Osteoblast (primary cell): ENCODE data around the gene PBX1. TPM values are rescaled to one million over a fixed set of nuclear protein-coding genes. Genes with fewer than 3 reads are reported as not detected.

Experiments used
- DNase-seq: peaks from one replicate; pipeline ENCODE4 v3.0.0; 2011; ENCODE audit warnings: low spot score, mixed read lengths; ENCODE audit not compliant: insufficient read length; ENCODE audit errors: missing footprints
- H2AFZ ChIP-seq: 2 replicates; pipeline ENCODE4 v1.6.0; 2011; ENCODE audit warnings: mild to moderate bottlenecking, low read length
- H3K27ac ChIP-seq: 2 replicates; pipeline ENCODE4 v1.5.1; 2011; ENCODE audit warnings: mild to moderate bottlenecking, low read depth, low read length, moderate library complexity
- H3K27me3 ChIP-seq: 2 replicates; pipeline ENCODE4 v1.6.0; 2012; ENCODE audit warnings: mild to moderate bottlenecking, control low read depth, inconsistent platforms, low read length, moderate library complexity; ENCODE audit not compliant: insufficient read depth
- H3K36me3 ChIP-seq: 2 replicates; pipeline ENCODE4 v1.5.1; 2011; ENCODE audit warnings: mild to moderate bottlenecking, low read length, control low read depth, moderate library complexity; ENCODE audit not compliant: insufficient read depth
- H3K4me1 ChIP-seq: 2 replicates; pipeline ENCODE4 v1.5.1; 2011; ENCODE audit warnings: mild to moderate bottlenecking, low read length, control low read depth, moderate library complexity; ENCODE audit not compliant: insufficient read depth
- H3K4me2 ChIP-seq: 2 replicates; pipeline ENCODE4 v1.6.0; 2011; ENCODE audit warnings: mild to moderate bottlenecking, low read length; ENCODE audit not compliant: insufficient read depth
- H3K4me3 ChIP-seq: fragments of 200-600 bp; sonication (generic); 3 replicates; pipeline ENCODE4 v1.5.1; 2012; ENCODE audit warnings: mild to moderate bottlenecking, low read length, inconsistent platforms; ENCODE audit not compliant: insufficient read depth
- H3K79me2 ChIP-seq: 2 replicates; pipeline ENCODE4 v1.6.0; 2012; ENCODE audit warnings: mild to moderate bottlenecking, low read length, control low read depth, inconsistent platforms; ENCODE audit not compliant: insufficient read depth
- H3K9me3 ChIP-seq: 2 replicates; pipeline ENCODE4 v1.5.1; 2011; ENCODE audit warnings: low read depth, low read length, control low read depth
- H4K20me1 ChIP-seq: 2 replicates; pipeline ENCODE4 v1.6.0; 2012; ENCODE audit warnings: mild to moderate bottlenecking, low read length, control low read depth; ENCODE audit not compliant: insufficient read depth
- CTCF ChIP-seq: IDR thresholded peaks from 2 replicates; pipeline ENCODE4 v1.5.1; 2011; ENCODE audit warnings: mild to moderate bottlenecking, low read depth, low read length, moderate library complexity; ENCODE audit errors: extremely low read depth
- total RNA-seq: library from RNA; depleted of rRNA; stranded (reverse); fragments of >200 nt; gene quantifications from 2 replicates; pipeline ENCODE4 v1.2.3, GENCODE V29; 2012

The PBX1 gene
- total RNA-seq, 1 donor, result 10.1 TPM

GRCh38 chr1:164605254-164606091, 46.5 kb downstream of the PBX1 start:
- H4K20me1 ChIP-seq, result no peaks in the 10 kb centered on the region
- H3K36me3 ChIP-seq, result no peaks in the 10 kb centered on the region
- no peak for DNase-seq
- H3K4me3 ChIP-seq, result no peak overlapping the region
- H3K9me3 ChIP-seq, result no peaks in the 10 kb centered on the region
- no peak for TF ChIP-seq CTCF
- H3K4me2 ChIP-seq, result no peak overlapping the region
- peaks cover 3% of the 10 kb centered on the region for H3K4me1 ChIP-seq
- no peaks in the 10 kb centered on the region for H3K79me2 ChIP-seq
- no peaks in the 10 kb centered on the region for H3K27me3 ChIP-seq
- H2AFZ ChIP-seq, result no peak overlapping the region
- no peak overlapping the region for H3K27ac ChIP-seq

- no peak overlapping the region for H3K27ac ChIP-seq
- DNase-seq, result no peak
- peaks cover 10% of the 10 kb centered on the region for H3K4me1 ChIP-seq
- H3K27me3 ChIP-seq, result no peaks in the 10 kb centered on the region
- no peaks in the 10 kb centered on the region for H3K9me3 ChIP-seq
- no peak overlapping the region for H3K4me2 ChIP-seq
- no peak overlapping the region for H3K4me3 ChIP-seq
- no peak for TF ChIP-seq CTCF
- no peak overlapping the region for H2AFZ ChIP-seq
- H4K20me1 ChIP-seq, result peaks cover 2% of the 10 kb centered on the region
- H3K36me3 ChIP-seq, result no peaks in the 10 kb centered on the region
- H3K79me2 ChIP-seq, result no peaks in the 10 kb centered on the region
These were observed 48.4 kb downstream of the PBX1 start for GRCh38 chr1:164607351-164607750.

- DNase-seq, result no peak
- no peaks in the 10 kb centered on the region for H3K79me2 ChIP-seq
- no peaks in the 10 kb centered on the region for H3K9me3 ChIP-seq
- peaks cover 2% of the 10 kb centered on the region for H4K20me1 ChIP-seq
- H3K27ac ChIP-seq, result no peak overlapping the region
- H3K4me3 ChIP-seq, result no peak overlapping the region
- no peak for TF ChIP-seq CTCF
- no peak overlapping the region for H2AFZ ChIP-seq
- H3K4me2 ChIP-seq, result no peak overlapping the region
- no peaks in the 10 kb centered on the region for H3K36me3 ChIP-seq
- H3K4me1 ChIP-seq, result peaks cover 10% of the 10 kb centered on the region
- H3K27me3 ChIP-seq, result no peaks in the 10 kb centered on the region
These were observed 49.7 kb downstream of the PBX1 start for GRCh38 chr1:164608651-164609057.

GRCh38 chr1:164609089-164609488, 50.1 kb downstream of the PBX1 start:
- no peak for DNase-seq
- H3K27ac ChIP-seq, result no peak overlapping the region
- no peaks in the 10 kb centered on the region for H3K9me3 ChIP-seq
- peaks cover 2% of the 10 kb centered on the region for H4K20me1 ChIP-seq
- H3K27me3 ChIP-seq, result no peaks in the 10 kb centered on the region
- no peak overlapping the region for H3K4me2 ChIP-seq
- no peak overlapping the region for H2AFZ ChIP-seq
- no peaks in the 10 kb centered on the region for H3K79me2 ChIP-seq
- TF ChIP-seq CTCF, result no peak
- H3K4me3 ChIP-seq, result no peak overlapping the region
- H3K4me1 ChIP-seq, result peaks cover 10% of the 10 kb centered on the region
- no peaks in the 10 kb centered on the region for H3K36me3 ChIP-seq
